HL-60 (cell line): Measurements from ENCODE around the gene FERMT3.

ENCODE experiments used
- CTCF ChIP-seq: IDR thresholded peaks from one replicate; pipeline ENCODE4 v1.5.1; 2011; ENCODE audit warnings: low read length, control low read depth, inconsistent platforms; ENCODE audit not compliant: insufficient read depth
- GABPA ChIP-seq: IDR thresholded peaks from 2 replicates; pipeline ENCODE4 v1.6.1; 2012; ENCODE audit warnings: low read depth
- POLR2AphosphoS5 ChIP-seq: IDR thresholded peaks from 2 replicates; pipeline ENCODE4 v1.6.1; 2012; ENCODE audit warnings: low read depth
- SPI1 ChIP-seq: IDR thresholded peaks from 2 replicates; pipeline ENCODE4 v1.6.1; 2012; ENCODE audit warnings: low read depth, mild to moderate bottlenecking, borderline replicate concordance

- no peak for TF ChIP-seq CTCF
- no peak for TF ChIP-seq POLR2AphosphoS5
- no peak for TF ChIP-seq GABPA
- no peak for TF ChIP-seq SPI1
Observed at GRCh38 chr11:64237484-64237951, 31.0 kb downstream of the FERMT3 start.
